DMS 273 treated with DMSO at 0.1 percent for 48 hours (cell line): ENCODE measurements around the gene OR10G4.
"Not testable (repeated sequence)": the region's sequence is repeated elsewhere in the genome, so short reads cannot be mapped to it uniquely, and the experiment has no call there.

Experiments
- DNase-seq: peaks from one replicate; lab custom pipeline; 2025; lab: John Stamatoyannopoulos, UW

The OR10G4 gene

GRCh38 chr11:124012697-124013096, at the start of gene OR10G4:
Gene OR10G4, plus strand, starts transcription at chr11:124012997. Its CDS starts 2,578 bp downstream, at chr11:124015575.
- no peak for DNase-seq

- DNase-seq, result no peak
Observed at GRCh38 chr11:123973816-123974215, 39.0 kb upstream of the OR10G4 start.

GRCh38 chr11:123976770-123977560, 35.8 kb upstream of the OR10G4 start:
- no peak for DNase-seq

GRCh38 chr11:123977731-123978347, 35.0 kb upstream of the OR10G4 start, which contains the start of gene OR10S1:
Gene OR10S1, minus strand, starts transcription at chr11:123977781. Its CDS starts 117 bp downstream, at chr11:123977664.
- DNase-seq, result no peak

- no peak for DNase-seq
Observed at GRCh38 chr11:123979311-123979710, 33.5 kb upstream of the OR10G4 start.

- no peak for DNase-seq
Observed at GRCh38 chr11:123995119-123995518, 17.7 kb upstream of the OR10G4 start, which contains the start of gene OR10G6. Gene OR10G6, minus strand, starts transcription at chr11:123995161. Its CDS starts 0 bp downstream, at chr11:123995161.

GRCh38 chr11:124015837-124016236, 3.0 kb downstream of the OR10G4 start:
- not testable (repeated sequence) for DNase-seq

- no peak for DNase-seq
Observed at GRCh38 chr11:124026498-124026897, 13.7 kb downstream of the OR10G4 start, which contains the start of gene OR10G8. Gene OR10G8, plus strand, starts transcription at chr11:124026798. Its CDS starts 2,825 bp downstream, at chr11:124029623.

GRCh38 chr11:124036666-124037065, 23.9 kb downstream of the OR10G4 start:
- no peak for DNase-seq

- DNase-seq, result no peak
Observed at GRCh38 chr11:124039557-124039956, 26.8 kb downstream of the OR10G4 start.

- no peak for DNase-seq
Observed at GRCh38 chr11:124041254-124041653, 28.5 kb downstream of the OR10G4 start, which contains the start of gene OR10G7. Gene OR10G7, minus strand, starts transcription at chr11:124041325. Its CDS starts 2,324 bp downstream, at chr11:124039001.

- DNase-seq, result no peak
Observed at GRCh38 chr11:124043420-124043819, 30.6 kb downstream of the OR10G4 start.

- no peak for DNase-seq
Observed at GRCh38 chr11:124050748-124051147, 38.0 kb downstream of the OR10G4 start.

GRCh38 chr11:124052966-124053365, 40.2 kb downstream of the OR10G4 start:
- DNase-seq, result no peak
